K562 (cell line): ENCODE results near the gene SDF4. TPM values are rescaled to one million over a fixed set of nuclear protein-coding genes. Genes with fewer than 3 reads are reported as not detected.

ENCODE experiments used
- ATF3 ChIP-seq, 2 experiments: fragments of 450-650 bp in 1 of 2; sonication (generic) in 1 of 2; formaldehyde crosslinking in 1 of 2; IDR thresholded peaks in 1 of 2; conservative IDR thresholded peaks in 1 of 2; 2 replicates each; pipeline versions ENCODE4 v1.6.1 to v1.8.1; 2016 to 2023; ENCODE audit warnings: mild to moderate bottlenecking in 2 of 2, moderate library complexity in 2 of 2, inconsistent platforms in 1 of 2, missing genetic modification reagents in 1 of 2
- CSDE1 ChIP-seq, 2 experiments: fragments of 450-650 bp; IDR thresholded peaks; 2 replicates each; pipeline ENCODE4 v1.6.1; 2016; ENCODE audit warnings: mild to moderate bottlenecking in 1 of 2
- ETV5 ChIP-seq: sonication (generic); formaldehyde crosslinking; IDR thresholded peaks from 2 replicates; pipeline ENCODE4 v1.4.0; 2020; ENCODE audit warnings: low read depth, mild to moderate bottlenecking, missing genetic modification reagents
- FIP1L1 ChIP-seq: fragments of 200-400 bp; formaldehyde crosslinking; IDR thresholded peaks from 2 replicates; pipeline ENCODE4 v1.6.1; 2018; ENCODE audit warnings: mild to moderate bottlenecking, low read depth, low read length; ENCODE audit not compliant: poor library complexity, severe bottlenecking
- GTF2F1 ChIP-seq: IDR thresholded peaks from 2 replicates; pipeline ENCODE4 v1.6.1; 2011; ENCODE audit warnings: low read depth, low read length, improper control_type of control experiment
- HMGN3 ChIP-seq: IDR thresholded peaks from 2 replicates; pipeline ENCODE4 v1.6.1; 2011; ENCODE audit warnings: borderline replicate concordance, low read depth, mild to moderate bottlenecking, mixed read lengths, low read length; ENCODE audit not compliant: insufficient read length; ENCODE audit errors: extremely low read depth
- KDM5B ChIP-seq: fragments of 200-600 bp; sonication (generic); IDR thresholded peaks from 2 replicates; pipeline ENCODE4 v1.6.1; 2012; ENCODE audit warnings: low read depth, mild to moderate bottlenecking, moderate library complexity, low read length, control low read depth, inconsistent platforms; ENCODE audit not compliant: insufficient replicate concordance
- KLF1 ChIP-seq: fragments of 450-650 bp; IDR thresholded peaks from 2 replicates; pipeline ENCODE4 v1.6.1; 2016; ENCODE audit warnings: missing genetic modification characterization, missing compliant biosample characterization
- NR4A1 ChIP-seq, 2 experiments: fragments of 250-450 bp in 1 of 2; fragments of 450-650 bp in 1 of 2; sonication (Bioruptor Pico) in 1 of 2; IDR thresholded peaks; 2 replicates each; pipeline versions ENCODE4 v1.4.0 to v1.6.1; 2016 to 2020; ENCODE audit warnings: mild to moderate bottlenecking in 2 of 2, missing compliant biosample characterization in 1 of 2, missing genetic modification characterization in 1 of 2, moderate library complexity in 1 of 2
- PCBP1 ChIP-seq: fragments of 200-400 bp; formaldehyde crosslinking; IDR thresholded peaks from 2 replicates; pipeline ENCODE4 v1.6.1; 2018; ENCODE audit warnings: mild to moderate bottlenecking, low read depth, low read length; ENCODE audit not compliant: poor library complexity, severe bottlenecking
- SMAD3 ChIP-seq: fragments of 450-650 bp; formaldehyde crosslinking; conservative IDR thresholded peaks from 2 replicates; pipeline ENCODE4 v1.4.0; 2020; ENCODE audit warnings: mild to moderate bottlenecking
- USF1 ChIP-seq: sonication (generic); formaldehyde crosslinking; IDR thresholded peaks from 2 replicates; pipeline ENCODE4 v1.9.0; 2022; ENCODE audit warnings: mild to moderate bottlenecking, missing genetic modification reagents
- XRCC3 ChIP-seq: fragments of 450-650 bp; IDR thresholded peaks from 2 replicates; pipeline ENCODE4 v1.6.1; 2017; ENCODE audit warnings: mild to moderate bottlenecking, moderate library complexity
- ZBTB9 ChIP-seq: fragments of 450-650 bp; formaldehyde crosslinking; IDR thresholded peaks from 2 replicates; pipeline ENCODE4 v1.4.0; 2020; ENCODE audit warnings: mild to moderate bottlenecking, moderate library complexity
- ZC3H4 ChIP-seq: sonication (generic); formaldehyde crosslinking; IDR thresholded peaks from 2 replicates; pipeline ENCODE4 v1.9.0; 2021; ENCODE audit warnings: missing genetic modification reagents, borderline replicate concordance
- polyA plus RNA-seq, 8 experiments: library from polyadenylated mRNA; depleted of rRNA in 4 of 8; stranded (reverse) in 5 of 8; unstranded in 3 of 8; fragments of >200 nt; fragmentation: Nextera tagmentation in 2 of 8; fragmentation: Illumina TruSeq in 1 of 8; extraction: Ambion mirVana in 2 of 8; extraction: Trizol in 1 of 8; gene quantifications; 2 replicates each; pipeline versions ENCODE4 v1.2.1 to v1.2.3, GENCODE V29; 2011 to 2014; ENCODE audit warnings: inconsistent platforms in 1 of 8, missing spikeins in 1 of 8
- total RNA-seq, 7 experiments: library from RNA; depleted of rRNA in 6 of 7; stranded (reverse); fragments of >200 nt in 6 of 7; fragmentation: Illumina TruSeq in 2 of 7; extraction: Trizol in 2 of 7; gene quantifications; 2 replicates each; pipeline versions ENCODE4 v1.2.1 to v1.2.3, GENCODE V29; 2011 to 2021; ENCODE audit warnings: low replicate concordance in 1 of 7
- TF ChIP-seq, protein P1 (sequence below): sonication (generic); formaldehyde crosslinking; IDR thresholded peaks from 2 replicates; pipeline ENCODE4 v1.8.1; 2023; ENCODE audit warnings: missing genetic modification reagents, mild to moderate bottlenecking, borderline replicate concordance

The SDF4 gene
- total and polyA plus RNA-seq, 9 of the 15 experiments (the other 6 are each of a cell fraction or from before 2014, with no cell fraction given): 0.35 to 160 (median 65.2) TPM

- TF ChIP-seq, protein P1, sequence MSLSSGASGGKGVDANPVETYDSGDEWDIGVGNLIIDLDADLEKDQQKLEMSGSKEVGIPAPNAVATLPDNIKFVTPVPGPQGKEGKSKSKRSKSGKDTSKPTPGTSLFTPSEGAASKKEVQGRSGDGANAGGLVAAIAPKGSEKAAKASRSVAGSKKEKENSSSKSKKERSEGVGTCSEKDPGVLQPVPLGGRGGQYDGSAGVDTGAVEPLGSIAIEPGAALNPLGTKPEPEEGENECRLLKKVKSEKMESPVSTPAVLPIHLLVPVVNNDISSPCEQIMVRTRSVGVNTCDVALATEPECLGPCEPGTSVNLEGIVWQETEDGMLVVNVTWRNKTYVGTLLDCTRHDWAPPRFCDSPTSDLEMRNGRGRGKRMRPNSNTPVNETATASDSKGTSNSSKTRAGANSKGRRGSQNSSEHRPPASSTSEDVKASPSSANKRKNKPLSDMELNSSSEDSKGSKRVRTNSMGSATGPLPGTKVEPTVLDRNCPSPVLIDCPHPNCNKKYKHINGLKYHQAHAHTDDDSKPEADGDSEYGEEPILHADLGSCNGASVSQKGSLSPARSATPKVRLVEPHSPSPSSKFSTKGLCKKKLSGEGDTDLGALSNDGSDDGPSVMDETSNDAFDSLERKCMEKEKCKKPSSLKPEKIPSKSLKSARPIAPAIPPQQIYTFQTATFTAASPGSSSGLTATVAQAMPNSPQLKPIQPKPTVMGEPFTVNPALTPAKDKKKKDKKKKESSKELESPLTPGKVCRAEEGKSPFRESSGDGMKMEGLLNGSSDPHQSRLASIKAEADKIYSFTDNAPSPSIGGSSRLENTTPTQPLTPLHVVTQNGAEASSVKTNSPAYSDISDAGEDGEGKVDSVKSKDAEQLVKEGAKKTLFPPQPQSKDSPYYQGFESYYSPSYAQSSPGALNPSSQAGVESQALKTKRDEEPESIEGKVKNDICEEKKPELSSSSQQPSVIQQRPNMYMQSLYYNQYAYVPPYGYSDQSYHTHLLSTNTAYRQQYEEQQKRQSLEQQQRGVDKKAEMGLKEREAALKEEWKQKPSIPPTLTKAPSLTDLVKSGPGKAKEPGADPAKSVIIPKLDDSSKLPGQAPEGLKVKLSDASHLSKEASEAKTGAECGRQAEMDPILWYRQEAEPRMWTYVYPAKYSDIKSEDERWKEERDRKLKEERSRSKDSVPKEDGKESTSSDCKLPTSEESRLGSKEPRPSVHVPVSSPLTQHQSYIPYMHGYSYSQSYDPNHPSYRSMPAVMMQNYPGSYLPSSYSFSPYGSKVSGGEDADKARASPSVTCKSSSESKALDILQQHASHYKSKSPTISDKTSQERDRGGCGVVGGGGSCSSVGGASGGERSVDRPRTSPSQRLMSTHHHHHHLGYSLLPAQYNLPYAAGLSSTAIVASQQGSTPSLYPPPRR (CRISPR knock-in tag): no peak
- TF ChIP-seq ZC3H4 (0 out of 2 replicates have a peak, but pooled peaks have one; percentile 74), ETV5 (no peak), HMGN3 (peak; percentile 26), ZBTB9 (CRISPR knock-in tag) (peak; percentile 89), XRCC3 (no peak), KDM5B (peak; percentile 92), PCBP1 (peak; percentile 71), CSDE1 (IDR thresholded peaks at IDR 0.05) (peak in 1 of 2 experiments; percentile 75; a peak in 2 of 4 replicates), GTF2F1 (0 out of 2 replicates have a peak, but pooled peaks have one; percentile 37), NR4A1 (CRISPR knock-in tag; IDR thresholded peaks at IDR 0.05) (peak; percentile 72), NR4A1 (tag; IDR thresholded peaks at IDR 0.05) (0 out of 2 replicates have a peak, but pooled peaks have one; percentile 19), SMAD3 (CRISPR knock-in tag) (0 out of 2 replicates have a peak, but pooled peaks have one; percentile 54), USF1 (CRISPR knock-in tag) (peak; percentile 94), KLF1 (tag) (peak; percentile 47; the same call in 1 of the 2 replicates), ATF3 (IDR thresholded peaks at IDR 0.05) (no peak), ATF3 (CRISPR knock-in tag; conservative IDR thresholded peaks at IDR 0.05) (0 out of 2 replicates have a peak, but pooled peaks have one; percentile 29), FIP1L1 (peak; percentile 76)
These were observed at the start of gene SDF4 (continued) for GRCh38 chr1:1231400-1232207.
